ENCODE results near the gene NOX4. TPM values are rescaled to one million over a fixed set of nuclear protein-coding genes. Genes with fewer than 3 reads are reported as not detected.

NOX4 gene
- total RNA-seq, 1 donor from 2014 or later: 16.8 TPM

GRCh38 chr11:89503422-89503821 is 12.2 kb upstream of the NOX4 start:
- Histone ChIP-seq H3K27me3 (ENCODE audit: control insufficient read depth, insufficient read depth, low read length) (no peaks in the 10 kb centered on the region), H3K4me3 (ENCODE audit: low read depth, low read length) (no peak overlapping the region), H3K36me3 (ENCODE audit: control insufficient read depth, insufficient read depth, low read length) (no peaks in the 10 kb centered on the region)
- TF ChIP-seq, protein P1, sequence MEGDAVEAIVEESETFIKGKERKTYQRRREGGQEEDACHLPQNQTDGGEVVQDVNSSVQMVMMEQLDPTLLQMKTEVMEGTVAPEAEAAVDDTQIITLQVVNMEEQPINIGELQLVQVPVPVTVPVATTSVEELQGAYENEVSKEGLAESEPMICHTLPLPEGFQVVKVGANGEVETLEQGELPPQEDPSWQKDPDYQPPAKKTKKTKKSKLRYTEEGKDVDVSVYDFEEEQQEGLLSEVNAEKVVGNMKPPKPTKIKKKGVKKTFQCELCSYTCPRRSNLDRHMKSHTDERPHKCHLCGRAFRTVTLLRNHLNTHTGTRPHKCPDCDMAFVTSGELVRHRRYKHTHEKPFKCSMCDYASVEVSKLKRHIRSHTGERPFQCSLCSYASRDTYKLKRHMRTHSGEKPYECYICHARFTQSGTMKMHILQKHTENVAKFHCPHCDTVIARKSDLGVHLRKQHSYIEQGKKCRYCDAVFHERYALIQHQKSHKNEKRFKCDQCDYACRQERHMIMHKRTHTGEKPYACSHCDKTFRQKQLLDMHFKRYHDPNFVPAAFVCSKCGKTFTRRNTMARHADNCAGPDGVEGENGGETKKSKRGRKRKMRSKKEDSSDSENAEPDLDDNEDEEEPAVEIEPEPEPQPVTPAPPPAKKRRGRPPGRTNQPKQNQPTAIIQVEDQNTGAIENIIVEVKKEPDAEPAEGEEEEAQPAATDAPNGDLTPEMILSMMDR (IDR thresholded peaks at IDR 0.05; ENCODE audit: insufficient read depth, low read length, poor library complexity, severe bottlenecking): no peak
- DNase-seq (ENCODE audit: low read depth): no peak

DNA sequence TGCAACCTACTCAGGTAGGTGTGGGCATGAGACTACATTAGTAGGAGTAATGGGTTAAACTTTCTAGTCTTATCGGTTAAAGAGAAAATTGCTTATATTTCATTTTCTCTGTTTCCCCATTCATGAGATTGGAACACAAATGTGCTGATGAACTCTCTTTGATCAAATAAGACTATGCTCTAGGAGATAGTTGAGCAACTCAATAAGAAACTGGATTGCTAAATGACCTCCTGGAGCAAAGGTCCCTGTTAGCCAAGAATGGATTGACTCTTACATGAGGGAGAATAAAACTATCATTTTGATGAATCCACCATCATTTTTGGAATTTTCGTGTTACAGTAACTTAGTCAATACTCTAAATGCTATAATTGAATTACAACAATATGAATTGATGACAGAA is 11.1 kb upstream of the NOX4 start:
- TF ChIP-seq, protein P1 (IDR thresholded peaks at IDR 0.05; ENCODE audit: insufficient read depth, low read length, poor library complexity, severe bottlenecking): no peak
- no peak for DNase-seq (ENCODE audit: low read depth)
- no peaks in the 10 kb centered on the region for H3K36me3 ChIP-seq (ENCODE audit: control insufficient read depth, insufficient read depth, low read length)
- no peaks in the 10 kb centered on the region for H3K27me3 ChIP-seq (ENCODE audit: control insufficient read depth, insufficient read depth, low read length)
- no peak overlapping the region for H3K4me3 ChIP-seq (ENCODE audit: low read depth, low read length)

- no peak for DNase-seq (ENCODE audit: low read depth)
- H3K36me3 ChIP-seq (ENCODE audit: control insufficient read depth, insufficient read depth, low read length): no peaks in the 10 kb centered on the region
These were observed 9.2 kb upstream of the NOX4 start for GRCh38 chr11:89500336-89500735.

DNA sequence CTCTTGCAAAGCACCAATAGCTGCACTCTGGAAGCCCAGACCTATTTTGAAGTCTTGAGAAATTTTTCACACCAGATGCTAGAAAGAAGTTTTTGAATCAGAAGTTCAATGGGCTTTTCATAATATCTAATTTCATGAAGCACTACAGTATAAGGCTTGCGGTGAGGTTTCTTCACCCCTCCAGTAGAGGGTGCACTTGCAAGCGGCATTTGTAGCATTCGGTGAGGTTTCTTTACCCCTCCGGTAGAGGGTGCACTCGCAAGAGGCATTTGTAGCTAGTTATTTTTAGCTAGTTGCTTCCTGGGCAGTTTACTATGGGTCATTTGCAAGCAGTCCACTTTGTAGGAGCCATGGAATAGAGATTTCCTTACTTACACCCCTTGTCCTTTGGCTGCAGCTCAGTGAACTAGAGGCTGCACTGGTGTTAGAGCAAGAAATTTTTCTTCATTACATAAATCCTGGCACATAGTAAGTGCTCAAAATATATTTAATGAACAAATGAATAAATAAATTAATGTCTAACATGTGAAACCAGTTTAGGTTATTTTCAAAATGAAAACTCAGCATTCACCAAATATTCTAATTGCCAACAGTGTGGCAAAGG is 7.8 kb upstream of the NOX4 start:
- no peak for DNase-seq (ENCODE audit: low read depth)
- TF ChIP-seq, protein P1 (IDR thresholded peaks at IDR 0.05; ENCODE audit: insufficient read depth, low read length, poor library complexity, severe bottlenecking): peak; percentile 14
- H3K36me3 ChIP-seq (ENCODE audit: control insufficient read depth, insufficient read depth, low read length): peaks cover 1% of the 10 kb centered on the region
- no peaks in the 10 kb centered on the region for H3K27me3 ChIP-seq (ENCODE audit: control insufficient read depth, insufficient read depth, low read length)
- no peak overlapping the region for H3K4me3 ChIP-seq (ENCODE audit: low read depth, low read length)

More at GRCh38 chr11:89500336-89500735, 9.2 kb upstream of the NOX4 start:
- Histone ChIP-seq H3K27me3 (ENCODE audit: control insufficient read depth, insufficient read depth, low read length) (no peaks in the 10 kb centered on the region), H3K4me3 (ENCODE audit: low read depth, low read length) (no peak overlapping the region)
- TF ChIP-seq, protein P1 (IDR thresholded peaks at IDR 0.05; ENCODE audit: insufficient read depth, low read length, poor library complexity, severe bottlenecking): no peak

DNA sequence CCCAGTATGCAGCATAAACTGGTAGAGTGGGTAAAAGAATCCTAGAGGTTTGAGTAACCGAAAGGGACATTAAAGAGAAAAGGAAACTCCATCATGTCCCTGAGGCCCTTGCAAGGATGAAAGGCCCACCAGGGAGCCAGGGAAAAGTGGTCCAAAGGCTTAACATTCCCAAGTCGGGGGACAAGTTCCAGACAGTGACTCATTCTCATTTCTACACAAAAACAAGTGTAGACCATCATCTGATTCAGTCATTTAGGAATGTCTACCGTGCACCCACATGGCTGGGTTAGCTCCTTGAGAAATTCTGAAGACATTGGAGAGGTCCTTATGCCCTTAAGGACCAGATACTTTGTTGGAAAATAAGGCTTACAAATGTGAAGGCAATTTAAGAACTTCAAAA is 4.8 kb upstream of the NOX4 start:
- H3K4me3 ChIP-seq (ENCODE audit: low read depth, low read length): no peak overlapping the region
- TF ChIP-seq, protein P1 (IDR thresholded peaks at IDR 0.05; ENCODE audit: insufficient read depth, low read length, poor library complexity, severe bottlenecking): no peak
- peak; percentile 91 for DNase-seq (ENCODE audit: low read depth)
- H3K36me3 ChIP-seq (ENCODE audit: control insufficient read depth, insufficient read depth, low read length): peaks cover 1% of the 10 kb centered on the region
- H3K27me3 ChIP-seq (ENCODE audit: control insufficient read depth, insufficient read depth, low read length): no peaks in the 10 kb centered on the region

DNA sequence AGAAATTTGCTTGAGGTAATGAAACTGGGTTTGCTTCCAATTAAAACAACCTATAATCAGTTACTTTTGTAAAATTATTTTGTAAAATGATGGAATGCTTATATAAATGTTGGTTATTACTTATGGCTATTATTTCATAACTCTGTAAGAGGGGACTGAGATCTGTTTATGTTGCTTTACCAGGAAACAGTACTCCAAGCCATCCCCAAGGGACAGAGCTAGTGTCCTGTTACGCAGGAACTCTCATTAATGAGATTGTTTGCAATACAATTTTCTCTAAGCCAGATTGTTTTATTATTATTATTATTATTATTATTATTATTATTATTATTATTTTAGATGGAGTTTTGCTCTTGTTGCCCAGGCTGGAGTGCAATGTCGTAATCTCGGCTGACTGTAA is 2.3 kb upstream of the NOX4 start:
- no peak for DNase-seq (ENCODE audit: low read depth)
- no peak overlapping the region for H3K4me3 ChIP-seq (ENCODE audit: low read depth, low read length)
- TF ChIP-seq, protein P1 (IDR thresholded peaks at IDR 0.05; ENCODE audit: insufficient read depth, low read length, poor library complexity, severe bottlenecking): no peak
- peaks cover 1% of the 10 kb centered on the region for H3K36me3 ChIP-seq (ENCODE audit: control insufficient read depth, insufficient read depth, low read length)
- H3K27me3 ChIP-seq (ENCODE audit: control insufficient read depth, insufficient read depth, low read length): no peaks in the 10 kb centered on the region
